ENCODE data around the gene SEMA6A.

SEMA6A gene

DNA sequence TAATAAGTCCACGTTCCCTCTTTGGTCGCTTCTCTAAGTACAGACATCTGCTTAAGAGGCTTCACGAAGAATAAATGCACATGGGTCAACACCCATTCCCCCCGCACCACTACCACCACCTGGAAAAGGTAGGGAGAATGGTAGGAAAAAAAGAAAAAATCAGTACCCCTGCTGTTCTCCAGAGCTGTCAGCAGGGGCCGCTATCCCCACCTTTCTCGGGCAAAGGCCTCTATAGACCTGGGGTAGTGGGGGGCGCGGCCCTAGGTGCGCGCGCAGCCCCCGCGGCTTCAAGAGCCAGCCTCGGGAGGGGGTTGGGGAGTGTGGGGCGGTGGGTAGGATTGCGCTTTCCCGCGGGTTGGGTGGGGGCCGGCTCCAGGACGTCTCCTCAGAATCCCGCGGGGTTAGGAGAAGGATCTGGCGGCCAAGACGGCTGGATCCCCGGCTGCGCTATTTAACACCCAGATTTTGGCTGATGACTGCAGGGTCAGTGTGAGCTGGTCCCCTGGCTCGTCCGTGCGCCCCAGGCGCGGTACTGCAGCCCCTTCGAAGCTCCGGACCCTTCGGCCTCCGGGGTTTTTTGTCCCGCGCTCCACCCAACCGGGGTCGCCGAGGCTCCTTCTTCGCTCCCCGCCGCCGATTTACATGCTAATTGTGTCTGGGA is 1.6 kb upstream of the SEMA6A start:
- DNase-seq = no peak

DNA sequence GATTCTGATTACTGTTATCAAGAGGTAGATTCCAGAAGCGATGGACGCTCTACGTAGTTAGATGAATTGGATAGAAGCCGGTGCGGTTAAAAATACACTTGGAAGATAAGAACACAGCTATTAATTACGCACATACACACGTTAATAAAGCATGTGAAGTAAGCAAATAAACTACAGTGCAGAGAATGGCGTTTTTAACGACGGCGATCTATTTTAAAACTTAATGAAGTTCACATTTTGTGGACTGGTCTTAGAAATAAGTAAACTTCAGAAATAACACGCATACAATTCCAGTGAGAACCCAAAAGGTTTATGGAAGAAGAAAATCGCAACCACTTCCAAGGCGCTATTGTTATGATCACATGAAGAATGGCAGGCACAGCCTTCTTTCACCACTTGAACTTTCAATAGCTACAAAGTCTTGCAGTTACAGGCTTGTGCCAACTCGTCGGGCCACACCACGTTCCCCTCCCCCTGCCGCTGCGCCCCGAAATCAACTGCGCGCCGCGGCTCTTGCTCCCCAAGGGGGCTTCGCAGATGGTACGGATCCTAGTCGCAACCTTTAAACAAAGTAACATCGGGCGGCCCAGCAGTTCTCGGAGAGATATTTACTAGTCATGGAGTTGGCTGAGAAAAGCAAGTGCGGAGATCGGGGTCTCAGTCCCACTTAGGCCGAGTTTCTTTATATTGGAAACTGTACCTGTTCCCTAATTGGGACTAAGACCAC is 866 bp upstream of the SEMA6A start:
- no peak for DNase-seq

DNA sequence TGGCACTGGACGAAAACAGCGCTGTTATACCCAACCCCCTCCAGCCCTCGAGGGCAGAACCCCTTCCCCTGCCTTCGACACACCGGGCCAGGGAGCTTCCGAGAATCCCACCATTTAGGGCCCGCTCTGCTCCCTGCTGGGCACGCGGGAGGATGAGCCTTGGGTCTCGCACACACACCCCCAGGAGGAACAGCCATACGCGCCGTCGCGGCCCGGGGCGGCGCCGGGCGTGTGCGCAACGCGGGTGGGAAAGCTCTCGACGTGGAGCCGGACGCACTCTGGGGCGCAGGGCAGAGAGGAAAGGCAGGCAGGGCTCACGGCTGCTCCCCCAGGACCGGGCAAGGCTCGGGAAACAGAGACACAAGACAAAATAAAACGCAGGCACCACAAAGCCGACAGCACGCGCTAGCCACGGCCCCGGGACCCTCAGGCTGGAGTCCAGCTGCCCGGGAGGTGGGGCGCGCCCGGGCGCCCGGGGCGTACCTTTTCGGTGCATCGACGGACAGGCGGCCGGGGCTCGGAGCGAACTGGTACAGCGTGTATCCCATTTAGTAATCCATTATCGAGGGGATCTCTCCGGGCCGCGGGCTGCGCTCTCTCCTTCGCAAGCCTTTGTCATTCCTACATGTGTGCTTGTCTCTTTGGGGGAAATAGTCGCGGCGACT is 789 bp downstream of the SEMA6A start:
- DNase-seq = no peak

DNA sequence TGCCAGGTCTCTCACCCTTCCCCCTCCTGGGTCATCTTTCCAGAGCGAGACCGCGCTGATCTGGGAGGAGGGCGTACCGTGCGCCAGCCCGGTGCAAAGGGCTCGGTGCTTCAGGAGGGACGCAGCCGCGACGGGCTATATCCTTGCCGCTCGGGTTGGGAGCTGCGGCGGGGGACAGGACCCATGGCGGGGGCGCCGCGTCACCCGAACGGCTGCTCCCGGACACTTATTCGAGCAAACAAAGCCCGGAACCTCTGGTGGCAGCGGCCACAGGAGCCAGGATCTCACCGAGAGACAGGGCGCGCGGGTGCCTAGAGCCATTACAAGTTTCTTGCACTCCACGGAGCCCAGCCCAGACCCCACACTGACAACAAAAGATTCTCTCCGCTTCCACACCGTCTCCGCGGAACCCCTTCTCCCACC is 1.3 kb downstream of the SEMA6A start:
- DNase-seq = no peak

DNA sequence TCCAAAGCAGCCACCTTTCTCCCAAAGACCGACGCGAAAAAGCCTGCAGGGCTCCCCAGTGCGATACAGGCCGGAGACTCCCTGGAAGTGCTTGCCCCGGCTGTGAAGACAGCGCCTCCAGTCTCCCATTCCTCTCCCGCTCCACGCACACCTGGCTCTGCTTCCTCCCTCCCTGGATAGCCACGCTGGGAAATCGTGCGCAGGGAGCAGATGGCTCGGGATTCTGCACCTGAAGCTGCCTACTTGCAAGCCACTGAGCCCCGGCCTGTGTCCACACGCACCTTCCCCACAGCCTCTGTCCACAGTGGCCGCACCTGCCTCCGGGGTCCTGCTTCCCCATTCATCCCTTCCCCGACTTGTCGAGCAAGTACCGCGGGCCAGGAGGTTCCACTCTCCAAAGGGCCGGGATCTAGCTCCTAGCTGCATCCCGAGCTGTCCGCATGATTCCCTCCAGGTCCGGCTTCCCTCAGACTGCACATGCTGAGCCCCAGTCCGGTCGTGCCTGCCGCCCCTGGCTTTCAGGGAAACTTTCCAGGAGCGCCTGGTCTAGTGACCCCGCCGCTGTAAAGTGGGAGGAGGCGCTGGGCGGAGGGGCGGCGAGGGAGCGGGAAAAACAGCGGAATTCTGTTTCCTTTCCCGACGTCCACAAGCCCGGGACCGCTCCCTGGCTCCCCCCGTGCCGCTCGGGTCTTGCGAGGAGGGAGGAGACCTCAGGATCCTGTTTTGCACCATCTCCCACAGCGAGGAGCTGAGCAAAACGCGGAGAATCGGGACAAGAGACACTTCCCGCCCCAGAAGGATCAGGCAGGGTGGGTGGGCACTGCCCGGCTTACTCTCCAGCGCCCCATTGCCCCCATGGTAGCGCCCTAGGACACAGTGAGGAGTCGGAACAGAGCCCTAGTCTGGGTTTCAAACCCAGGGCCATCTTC is 2.0 kb downstream of the SEMA6A start:
- DNase-seq = no peak

DNA sequence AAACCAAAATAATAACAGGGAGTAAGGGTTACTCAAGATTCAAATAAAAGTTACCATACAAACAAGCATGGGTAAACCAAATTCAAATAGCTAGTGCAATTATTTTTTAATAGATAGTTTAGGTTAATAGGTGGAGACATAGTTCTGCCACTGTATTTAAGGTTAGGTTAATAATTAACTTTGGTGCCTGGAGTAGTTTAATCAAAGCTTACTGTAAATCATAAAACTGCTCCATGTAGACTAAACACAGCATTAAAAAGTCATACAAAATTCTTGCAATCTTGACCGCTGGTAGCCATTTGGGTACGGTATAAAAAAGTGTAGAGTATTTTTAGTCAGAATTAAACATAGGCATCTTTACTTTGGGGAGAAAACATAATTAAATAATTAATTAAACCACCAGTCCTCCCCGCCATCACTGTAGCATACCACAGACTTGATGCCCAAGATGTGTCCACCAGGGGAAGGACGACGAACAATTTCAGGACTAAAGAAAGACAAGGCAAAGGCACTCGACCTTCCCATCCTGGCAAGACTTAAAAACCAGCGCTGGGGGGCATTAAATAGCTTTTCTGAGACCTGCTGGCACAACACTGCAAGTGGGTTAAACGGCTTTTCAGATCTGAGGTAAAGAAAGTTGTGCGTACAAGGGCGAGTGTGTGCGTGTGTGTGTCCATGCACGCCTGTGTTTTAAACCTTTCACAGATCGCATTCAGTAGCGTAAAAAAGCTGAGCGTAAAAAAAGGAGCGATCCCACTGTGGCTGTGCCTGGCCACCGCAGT is 2.9 kb downstream of the SEMA6A start:
- no peak for DNase-seq

DNA sequence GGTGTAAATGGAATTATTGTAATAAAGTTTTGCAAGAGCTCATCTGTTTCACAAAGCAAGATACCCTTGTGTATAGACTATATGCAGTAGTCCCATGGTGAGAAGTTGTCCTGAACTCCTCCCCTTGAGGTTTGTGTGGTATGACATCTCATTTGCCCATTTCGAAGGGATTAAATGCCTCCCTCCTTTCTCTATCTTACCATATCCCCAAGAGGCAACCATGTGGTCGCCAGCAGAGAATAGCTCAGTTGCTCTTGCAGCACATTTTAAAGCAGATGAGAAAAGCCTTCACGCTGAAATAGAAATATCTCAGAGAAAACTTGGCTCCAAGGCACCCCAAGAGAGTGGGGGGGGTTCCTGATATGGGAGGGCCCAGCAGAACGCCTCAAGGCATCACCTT is 4.6 kb downstream of the SEMA6A start:
- DNase-seq = no peak

DNA sequence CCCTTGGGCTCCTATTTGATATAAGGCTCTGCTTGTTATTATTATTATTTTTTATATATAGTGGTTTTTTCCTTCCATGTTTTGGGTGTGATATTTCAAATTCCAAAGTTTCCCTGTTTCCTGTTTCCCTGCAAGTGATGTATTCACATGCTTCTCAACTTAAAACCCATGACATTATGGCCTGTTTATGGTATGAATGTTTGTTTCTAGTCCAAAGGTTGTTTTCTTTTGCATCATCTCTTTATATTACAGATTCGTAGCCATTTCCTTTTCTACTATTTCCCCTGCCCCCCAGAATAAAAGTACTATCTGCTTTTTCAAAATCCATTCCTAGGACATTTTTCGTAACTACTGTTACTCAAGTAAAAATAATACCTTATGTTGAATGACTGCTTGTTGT is 7.5 kb downstream of the SEMA6A start:
- DNase-seq = no peak

DNA sequence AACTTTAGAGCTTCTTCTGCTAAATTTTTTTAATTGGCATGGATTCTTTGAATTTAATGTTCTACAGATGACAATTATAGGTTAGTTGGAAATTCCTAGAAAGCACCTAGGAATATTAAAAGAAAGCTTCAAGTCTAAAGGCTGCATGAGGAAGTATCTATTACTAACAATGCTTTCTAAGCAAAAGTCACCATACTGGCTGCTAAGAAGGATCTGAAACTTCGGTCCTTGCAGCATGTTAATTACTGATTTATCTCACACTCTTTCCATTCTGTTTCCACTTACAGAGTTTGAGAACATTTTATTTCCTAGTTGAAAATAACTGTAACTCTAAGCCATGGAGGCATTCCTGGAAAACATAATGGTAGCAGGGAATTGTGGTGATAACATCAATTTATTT is 8.4 kb downstream of the SEMA6A start:
- DNase-seq = no peak

DNA sequence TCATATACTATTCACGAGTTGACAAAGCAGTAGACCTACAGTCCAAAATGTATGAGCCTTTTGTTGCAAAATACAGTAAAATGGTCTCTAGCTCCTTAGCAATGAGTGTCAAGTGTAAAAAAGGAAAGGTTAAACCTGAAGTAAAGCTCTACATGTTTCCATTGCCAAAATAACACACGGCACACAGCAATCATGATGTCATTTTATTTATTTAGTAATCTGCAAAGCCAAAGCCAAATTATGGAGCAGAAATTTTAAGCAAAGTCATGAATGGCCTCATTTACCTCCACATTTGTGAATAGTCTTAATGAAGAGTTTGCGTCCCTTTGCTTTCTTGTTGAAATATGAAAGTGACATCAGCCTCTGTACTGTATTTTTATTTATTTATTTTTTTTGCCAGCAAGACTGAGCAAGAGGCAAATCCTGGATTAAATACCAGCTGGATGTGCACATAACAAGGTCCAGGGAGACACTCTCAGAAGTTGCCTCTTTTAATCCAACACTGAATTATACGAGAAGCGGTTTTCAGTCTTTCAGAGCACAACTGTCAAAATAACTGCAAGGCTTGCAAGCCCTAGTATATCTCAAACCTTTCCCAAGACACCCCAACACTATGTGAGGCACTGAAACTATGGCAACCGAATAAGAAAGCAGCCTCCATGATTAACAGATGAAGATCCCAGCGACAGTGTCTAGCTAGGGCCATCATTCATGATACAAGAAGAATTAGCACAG is 9.7 kb downstream of the SEMA6A start:
- no peak for DNase-seq

DNA sequence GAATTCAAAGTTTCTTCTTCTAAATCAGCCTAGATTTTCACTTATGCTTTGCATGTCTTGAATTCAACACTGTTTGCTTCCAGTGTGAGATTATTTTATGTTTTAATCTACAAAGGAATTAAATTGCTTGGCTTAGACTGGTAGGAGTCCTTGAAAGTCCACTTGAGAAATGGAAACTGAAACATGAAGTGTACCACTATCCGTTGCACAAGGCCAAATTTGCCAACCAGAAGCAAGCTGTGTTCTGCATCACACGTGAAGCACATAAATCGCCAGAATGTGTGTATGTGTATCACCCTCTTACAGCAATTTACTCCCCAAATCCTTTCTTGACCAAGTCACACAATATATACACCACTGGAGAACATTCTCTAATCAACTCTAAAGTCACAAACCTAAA is 10.3 kb downstream of the SEMA6A start:
- no peak for DNase-seq

DNA sequence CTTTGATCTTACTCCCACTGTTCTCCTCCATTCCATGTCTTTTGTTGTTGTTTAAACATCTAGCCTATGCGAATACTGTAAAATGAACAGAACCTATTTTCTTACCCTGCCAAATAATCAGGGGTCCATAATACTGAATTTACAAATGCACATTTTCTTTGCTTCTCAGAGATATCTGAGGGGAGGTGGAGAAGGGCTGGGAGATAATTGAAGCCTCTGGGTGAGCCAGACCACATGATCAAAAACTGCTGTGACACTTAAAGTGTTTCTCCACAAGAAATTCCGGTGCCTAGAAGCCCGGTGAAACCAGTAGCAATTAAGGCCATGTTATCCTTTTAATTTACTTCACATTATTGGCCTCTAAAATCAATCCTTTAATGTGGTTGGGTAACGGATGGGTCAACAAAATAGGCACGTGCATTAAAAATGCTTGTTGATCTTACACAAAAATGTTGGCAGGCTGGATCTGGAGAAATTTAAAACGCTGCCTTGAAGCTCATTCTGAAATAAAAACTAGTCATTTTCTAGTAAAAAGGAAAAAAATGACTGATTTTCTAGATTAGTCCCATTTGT is 10.8 kb downstream of the SEMA6A start:
- DNase-seq = no peak

DNA sequence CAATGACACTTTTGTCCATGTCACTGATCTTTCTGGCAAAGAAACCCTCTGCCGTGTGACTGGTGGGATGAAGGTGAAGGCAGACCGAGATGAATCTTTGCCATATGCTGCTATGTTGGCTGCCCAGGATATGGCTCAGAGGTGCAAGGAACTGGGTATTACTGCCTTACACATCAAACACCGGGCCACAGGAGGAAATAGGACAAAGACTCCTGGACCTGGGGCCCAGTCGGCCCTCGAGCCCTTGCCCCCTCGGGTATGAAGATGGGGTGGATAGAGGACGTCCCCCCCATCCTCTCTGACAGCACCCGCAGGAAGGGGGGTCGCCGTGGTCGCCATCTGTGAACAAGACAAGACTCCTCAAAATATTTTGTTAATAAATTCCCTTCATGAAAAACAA is 12.0 kb downstream of the SEMA6A start:
- DNase-seq = no peak

DNA sequence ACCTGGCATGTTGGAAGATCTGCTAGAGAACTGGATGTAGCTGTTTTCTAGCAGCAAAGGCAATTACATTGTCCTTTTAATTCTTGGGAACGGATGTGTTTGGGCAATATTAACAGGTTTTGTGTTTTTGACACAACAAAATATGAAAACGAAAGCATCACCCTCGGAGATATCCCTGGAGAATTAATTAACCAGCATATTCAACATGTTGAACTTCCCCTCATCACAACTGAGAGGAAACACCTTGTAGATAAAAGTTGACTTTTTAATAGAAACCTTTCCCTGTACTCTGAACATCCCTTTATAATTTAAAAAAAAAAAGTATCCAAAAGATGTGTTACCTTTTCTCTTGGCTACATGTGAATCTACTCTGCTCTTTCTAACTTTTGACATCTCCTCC is 13.0 kb downstream of the SEMA6A start:
- DNase-seq = no peak

DNA sequence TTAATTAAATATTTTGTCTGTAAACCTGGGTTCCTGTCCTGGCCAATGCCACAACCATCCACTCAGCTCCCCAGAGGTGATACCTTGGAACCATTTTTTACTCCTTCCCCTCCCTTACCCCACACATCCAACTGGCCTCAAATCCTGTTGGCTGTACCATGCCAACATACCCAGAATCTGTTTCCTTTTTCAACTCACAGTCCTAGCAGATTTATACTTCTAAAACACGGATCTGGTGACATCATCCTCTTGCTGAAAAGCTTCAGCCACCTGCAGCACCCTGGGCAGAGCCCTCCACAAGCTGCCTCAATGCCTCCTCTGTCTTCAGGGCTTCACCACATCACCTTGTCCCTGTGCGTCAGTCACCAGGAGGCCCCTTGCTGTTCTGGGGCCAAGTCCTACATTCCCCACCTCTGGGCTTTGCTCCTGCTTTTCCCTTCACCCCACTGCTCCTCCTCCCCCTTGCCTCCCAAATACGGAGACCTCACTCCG is 14.9 kb downstream of the SEMA6A start:
- DNase-seq = no peak

DNA sequence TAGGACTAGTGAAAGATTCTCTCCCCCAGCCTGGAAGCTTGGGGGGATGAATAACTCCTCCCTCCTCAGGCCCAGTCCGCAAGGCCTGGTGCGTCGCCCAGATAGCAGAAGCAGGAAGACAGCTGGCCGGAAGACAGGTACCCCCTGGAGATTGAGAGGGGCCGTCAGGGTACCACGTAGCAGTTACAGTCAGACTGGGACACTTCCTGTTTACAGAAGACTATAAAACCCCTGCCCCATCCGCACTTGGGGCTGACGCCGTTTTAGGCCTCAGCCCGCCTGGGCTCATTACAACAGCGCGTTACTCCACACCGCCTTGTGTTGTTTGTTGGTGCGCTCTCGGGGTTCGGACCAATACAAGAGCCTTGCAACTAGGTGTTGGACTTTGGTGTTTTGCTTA is 15.4 kb downstream of the SEMA6A start:
- DNase-seq = no peak

DNA sequence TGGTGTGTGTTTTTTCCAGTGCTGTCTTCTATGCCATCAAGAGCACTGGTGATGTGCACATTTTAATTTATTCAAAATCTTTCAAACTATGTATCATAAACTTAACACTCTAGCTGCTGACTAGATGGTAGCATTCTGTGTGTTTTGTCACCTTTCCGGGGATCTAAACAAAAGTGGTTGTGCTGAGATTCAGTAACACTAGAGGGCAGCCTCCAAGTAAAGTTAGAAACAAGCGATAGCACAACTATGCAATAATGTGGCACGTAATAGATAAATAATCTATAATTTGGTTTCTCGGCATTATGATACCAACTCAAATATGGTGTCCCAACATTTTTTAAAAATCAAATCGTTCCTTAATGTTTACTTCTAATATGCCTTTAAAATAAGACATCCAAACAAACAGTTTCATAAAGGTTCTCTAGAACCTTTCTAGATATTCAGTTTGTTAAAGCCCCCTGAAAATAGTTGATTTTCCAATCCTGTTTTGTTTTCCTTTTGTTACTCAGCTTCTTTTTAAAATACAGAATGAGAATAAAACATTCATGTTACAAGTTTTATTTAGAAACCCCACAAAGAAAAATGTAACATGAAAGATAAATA is 16.9 kb downstream of the SEMA6A start:
- no peak for DNase-seq

DNA sequence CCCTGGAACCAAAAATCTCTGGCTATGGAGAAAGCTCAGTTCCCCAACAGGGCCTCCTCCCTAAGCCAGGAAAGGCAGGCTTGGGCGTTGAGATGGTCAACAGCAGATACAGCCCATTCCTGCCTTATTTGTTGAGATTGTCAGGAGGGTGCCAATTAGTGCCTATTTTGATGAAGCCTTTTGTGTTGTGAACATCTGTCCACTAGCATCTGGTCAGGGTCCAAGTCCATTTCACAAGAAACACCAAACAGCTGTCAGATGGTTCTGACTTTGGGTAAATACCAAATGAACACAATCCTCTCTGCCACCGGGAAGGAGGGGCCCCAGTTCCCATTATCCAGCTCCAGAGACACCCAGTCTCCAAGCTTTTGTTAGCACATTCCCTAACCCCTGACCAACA is 19.9 kb downstream of the SEMA6A start:
- no peak for DNase-seq

DNA sequence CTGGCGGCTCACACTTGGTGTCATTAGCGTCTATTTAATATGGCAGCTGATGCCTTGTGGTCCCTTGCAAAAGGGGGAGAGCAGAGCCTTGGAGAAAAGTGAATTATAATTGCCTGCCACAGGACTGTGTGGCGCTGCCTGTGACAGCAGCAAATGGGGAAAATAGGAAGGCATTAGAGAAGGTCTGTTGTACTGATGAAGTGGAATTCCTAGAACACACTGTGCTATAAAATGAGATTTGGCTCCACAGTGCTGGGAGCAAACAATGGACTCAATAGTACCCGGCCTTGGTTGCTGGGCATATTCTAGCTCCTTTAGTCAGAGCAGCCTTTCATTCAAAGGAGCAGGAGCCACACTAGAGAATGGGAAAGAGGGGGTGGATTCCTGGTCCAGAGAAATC is 21.3 kb downstream of the SEMA6A start:
- no peak for DNase-seq

DNA sequence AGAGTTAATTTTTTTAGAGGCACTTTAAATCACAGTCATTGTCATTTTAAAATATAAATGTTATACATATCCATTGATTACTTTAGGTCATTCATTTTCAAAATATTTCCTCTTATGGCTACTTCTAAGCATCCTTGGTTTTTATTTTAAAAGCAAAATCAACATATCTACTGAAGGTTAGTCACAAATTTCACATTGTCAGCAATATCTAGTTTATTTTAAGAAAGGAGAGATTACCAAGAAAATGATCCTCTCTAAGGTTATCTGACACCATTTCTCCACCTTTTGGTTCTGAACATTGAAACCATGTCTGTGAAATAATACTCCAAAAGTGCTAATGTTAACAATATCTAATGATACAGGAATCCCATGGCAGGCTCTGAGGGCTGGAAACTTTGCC is 24.5 kb downstream of the SEMA6A start:
- DNase-seq = no peak

DNA sequence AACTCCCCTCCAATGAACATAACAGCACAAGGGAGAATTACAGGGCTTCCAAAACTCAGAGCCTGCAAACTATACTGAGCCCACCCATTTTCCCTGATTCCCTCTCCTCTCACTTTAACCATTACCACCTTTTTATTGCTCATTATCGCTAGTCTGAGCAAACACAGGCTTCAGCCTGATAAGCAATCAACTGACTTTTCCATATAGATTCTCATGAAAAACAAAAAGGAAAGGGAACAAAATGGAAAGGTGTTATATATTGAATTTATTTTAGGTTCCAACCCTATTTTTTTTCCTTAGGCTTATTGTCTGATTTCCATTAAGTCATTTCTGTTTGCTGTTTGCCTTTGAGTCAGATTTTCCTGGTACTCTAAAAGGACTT is 27.9 kb downstream of the SEMA6A start:
- no peak for DNase-seq
